Liver (tissue), 3 donors: Measurements from ENCODE around the gene TACC2.

Experiments
- EGR1 ChIP-seq, 2 donors: IDR thresholded peaks; 2 replicates each; pipeline ENCODE4 v1.6.1; 2016 to 2018; ENCODE audit warnings: antibody characterized with exemption in 2 of 2, low read depth in 2 of 2
- FOXA1 ChIP-seq: IDR thresholded peaks from 2 replicates; pipeline ENCODE4 v1.6.1; 2016; ENCODE audit warnings: antibody characterized with exemption
- GABPA ChIP-seq, 2 donors: IDR thresholded peaks in 1 of 2; conservative IDR thresholded peaks in 1 of 2; 2 replicates each; pipeline ENCODE4 v1.6.1; 2016; ENCODE audit warnings: antibody characterized with exemption in 2 of 2, mild to moderate bottlenecking in 1 of 2, moderate library complexity in 1 of 2
- JUND ChIP-seq, 2 donors: IDR thresholded peaks; 2 replicates each; pipeline ENCODE4 v1.6.1; 2016; ENCODE audit warnings: antibody characterized with exemption in 2 of 2
- RAD21 ChIP-seq, 2 donors: IDR thresholded peaks; 2 replicates each; pipeline ENCODE4 v1.6.1; 2016; ENCODE audit warnings: antibody characterized with exemption in 2 of 2, mild to moderate bottlenecking in 2 of 2
- RXRA ChIP-seq, 2 donors: IDR thresholded peaks; 2 replicates each; pipeline ENCODE4 v1.6.1; 2017 to 2018; ENCODE audit warnings: antibody characterized with exemption in 2 of 2, mild to moderate bottlenecking in 1 of 2
- SP1 ChIP-seq: IDR thresholded peaks from 2 replicates; pipeline ENCODE4 v1.6.1; 2018; ENCODE audit warnings: antibody characterized with exemption, mild to moderate bottlenecking
- TAF1 ChIP-seq: conservative IDR thresholded peaks from 2 replicates; pipeline ENCODE4 v1.6.1; 2016; ENCODE audit warnings: antibody characterized with exemption, mild to moderate bottlenecking
- YY1 ChIP-seq: IDR thresholded peaks from 2 replicates; pipeline ENCODE4 v1.6.1; 2016; ENCODE audit warnings: antibody characterized with exemption, mild to moderate bottlenecking
- TF ChIP-seq, protein P1 (sequence below): fragments of 150-350 bp; IDR thresholded peaks from 2 replicates; pipeline ENCODE4 v1.5.1; 2017; ENCODE audit warnings: improper control_type of control experiment, low read depth, low read length; ENCODE audit not compliant: missing input control
- TF ChIP-seq, protein P2 (sequence below): IDR thresholded peaks from 2 replicates; pipeline ENCODE4 v1.6.1; 2016; ENCODE audit warnings: antibody characterized with exemption, mild to moderate bottlenecking
- TF ChIP-seq, protein P3 (sequence below): IDR thresholded peaks from 2 replicates; pipeline ENCODE4 v1.6.1; 2016; ENCODE audit warnings: antibody characterized with exemption
- TF ChIP-seq, protein P4 (sequence below): IDR thresholded peaks from 2 replicates; pipeline ENCODE4 v1.6.1; 2016; ENCODE audit warnings: antibody characterized with exemption
- TF ChIP-seq, protein P5 (sequence below): IDR thresholded peaks from 2 replicates; pipeline ENCODE4 v1.6.1; 2016; ENCODE audit warnings: antibody characterized with exemption
- donor health status: healthy.
- donor health status: healthy.

DNA sequence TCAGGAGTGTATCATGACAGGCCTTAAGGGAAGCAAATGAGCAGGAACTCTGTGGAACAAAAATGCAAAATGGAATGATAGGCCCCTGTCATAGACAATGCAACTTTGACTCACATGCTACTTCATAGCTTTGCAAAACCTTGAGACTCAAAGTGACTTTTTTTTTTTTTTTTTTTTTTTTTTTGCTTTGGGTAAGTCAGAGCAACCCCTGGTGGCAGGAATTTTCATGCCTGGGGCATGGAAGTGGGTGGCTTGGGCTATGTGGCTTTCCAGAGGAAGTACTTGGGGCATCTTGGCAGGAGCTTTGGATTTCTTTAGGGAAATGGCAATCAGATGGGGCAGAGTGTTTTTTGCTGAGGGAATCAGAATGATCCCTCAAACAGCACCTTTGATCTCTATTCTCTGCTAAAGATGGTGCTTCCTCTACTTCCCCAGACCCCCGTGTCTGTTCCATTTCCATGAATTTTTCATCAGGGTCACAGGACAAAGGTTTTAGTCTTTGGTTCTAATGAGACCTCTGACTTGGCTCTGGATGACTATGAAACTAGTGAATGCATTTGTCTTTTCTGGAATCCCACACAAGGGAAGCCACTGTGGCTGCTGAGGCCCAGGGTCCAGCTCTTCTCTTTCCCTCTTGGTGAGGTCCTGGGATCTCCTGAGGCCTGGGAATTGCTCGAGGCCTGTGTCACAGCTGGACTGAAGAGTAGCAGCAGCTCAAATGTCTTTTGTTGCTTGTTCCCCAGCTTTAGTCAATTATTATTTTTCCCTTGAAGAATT lies 62.8 kb downstream of the TACC2 start:
- TF ChIP-seq JUND (IDR thresholded peaks at IDR 0.05) (no peak), YY1 (no peak), TAF1 (no peak), SP1 (no peak), RAD21 (IDR thresholded peaks at IDR 0.05) (peak; percentile 75 to 79), GABPA (IDR thresholded peaks at IDR 0.05 in 1 of 2, conservative IDR thresholded peaks at IDR 0.05 in 1 of 2) (no peak), EGR1 (IDR thresholded peaks at IDR 0.05; ENCODE audit: low read depth in 2 of 2) (no peak), FOXA1 (no peak), RXRA (IDR thresholded peaks at IDR 0.05) (no peak)
- TF ChIP-seq, protein P1, sequence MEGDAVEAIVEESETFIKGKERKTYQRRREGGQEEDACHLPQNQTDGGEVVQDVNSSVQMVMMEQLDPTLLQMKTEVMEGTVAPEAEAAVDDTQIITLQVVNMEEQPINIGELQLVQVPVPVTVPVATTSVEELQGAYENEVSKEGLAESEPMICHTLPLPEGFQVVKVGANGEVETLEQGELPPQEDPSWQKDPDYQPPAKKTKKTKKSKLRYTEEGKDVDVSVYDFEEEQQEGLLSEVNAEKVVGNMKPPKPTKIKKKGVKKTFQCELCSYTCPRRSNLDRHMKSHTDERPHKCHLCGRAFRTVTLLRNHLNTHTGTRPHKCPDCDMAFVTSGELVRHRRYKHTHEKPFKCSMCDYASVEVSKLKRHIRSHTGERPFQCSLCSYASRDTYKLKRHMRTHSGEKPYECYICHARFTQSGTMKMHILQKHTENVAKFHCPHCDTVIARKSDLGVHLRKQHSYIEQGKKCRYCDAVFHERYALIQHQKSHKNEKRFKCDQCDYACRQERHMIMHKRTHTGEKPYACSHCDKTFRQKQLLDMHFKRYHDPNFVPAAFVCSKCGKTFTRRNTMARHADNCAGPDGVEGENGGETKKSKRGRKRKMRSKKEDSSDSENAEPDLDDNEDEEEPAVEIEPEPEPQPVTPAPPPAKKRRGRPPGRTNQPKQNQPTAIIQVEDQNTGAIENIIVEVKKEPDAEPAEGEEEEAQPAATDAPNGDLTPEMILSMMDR, result peak; percentile 69
- TF ChIP-seq, protein P2, sequence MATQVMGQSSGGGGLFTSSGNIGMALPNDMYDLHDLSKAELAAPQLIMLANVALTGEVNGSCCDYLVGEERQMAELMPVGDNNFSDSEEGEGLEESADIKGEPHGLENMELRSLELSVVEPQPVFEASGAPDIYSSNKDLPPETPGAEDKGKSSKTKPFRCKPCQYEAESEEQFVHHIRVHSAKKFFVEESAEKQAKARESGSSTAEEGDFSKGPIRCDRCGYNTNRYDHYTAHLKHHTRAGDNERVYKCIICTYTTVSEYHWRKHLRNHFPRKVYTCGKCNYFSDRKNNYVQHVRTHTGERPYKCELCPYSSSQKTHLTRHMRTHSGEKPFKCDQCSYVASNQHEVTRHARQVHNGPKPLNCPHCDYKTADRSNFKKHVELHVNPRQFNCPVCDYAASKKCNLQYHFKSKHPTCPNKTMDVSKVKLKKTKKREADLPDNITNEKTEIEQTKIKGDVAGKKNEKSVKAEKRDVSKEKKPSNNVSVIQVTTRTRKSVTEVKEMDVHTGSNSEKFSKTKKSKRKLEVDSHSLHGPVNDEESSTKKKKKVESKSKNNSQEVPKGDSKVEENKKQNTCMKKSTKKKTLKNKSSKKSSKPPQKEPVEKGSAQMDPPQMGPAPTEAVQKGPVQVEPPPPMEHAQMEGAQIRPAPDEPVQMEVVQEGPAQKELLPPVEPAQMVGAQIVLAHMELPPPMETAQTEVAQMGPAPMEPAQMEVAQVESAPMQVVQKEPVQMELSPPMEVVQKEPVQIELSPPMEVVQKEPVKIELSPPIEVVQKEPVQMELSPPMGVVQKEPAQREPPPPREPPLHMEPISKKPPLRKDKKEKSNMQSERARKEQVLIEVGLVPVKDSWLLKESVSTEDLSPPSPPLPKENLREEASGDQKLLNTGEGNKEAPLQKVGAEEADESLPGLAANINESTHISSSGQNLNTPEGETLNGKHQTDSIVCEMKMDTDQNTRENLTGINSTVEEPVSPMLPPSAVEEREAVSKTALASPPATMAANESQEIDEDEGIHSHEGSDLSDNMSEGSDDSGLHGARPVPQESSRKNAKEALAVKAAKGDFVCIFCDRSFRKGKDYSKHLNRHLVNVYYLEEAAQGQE, result no peak
- TF ChIP-seq, protein P3, sequence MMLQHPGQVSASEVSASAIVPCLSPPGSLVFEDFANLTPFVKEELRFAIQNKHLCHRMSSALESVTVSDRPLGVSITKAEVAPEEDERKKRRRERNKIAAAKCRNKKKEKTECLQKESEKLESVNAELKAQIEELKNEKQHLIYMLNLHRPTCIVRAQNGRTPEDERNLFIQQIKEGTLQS, result no peak
- TF ChIP-seq, protein P4, sequence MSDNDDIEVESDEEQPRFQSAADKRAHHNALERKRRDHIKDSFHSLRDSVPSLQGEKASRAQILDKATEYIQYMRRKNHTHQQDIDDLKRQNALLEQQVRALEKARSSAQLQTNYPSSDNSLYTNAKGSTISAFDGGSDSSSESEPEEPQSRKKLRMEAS, result no peak
- TF ChIP-seq, protein P5, sequence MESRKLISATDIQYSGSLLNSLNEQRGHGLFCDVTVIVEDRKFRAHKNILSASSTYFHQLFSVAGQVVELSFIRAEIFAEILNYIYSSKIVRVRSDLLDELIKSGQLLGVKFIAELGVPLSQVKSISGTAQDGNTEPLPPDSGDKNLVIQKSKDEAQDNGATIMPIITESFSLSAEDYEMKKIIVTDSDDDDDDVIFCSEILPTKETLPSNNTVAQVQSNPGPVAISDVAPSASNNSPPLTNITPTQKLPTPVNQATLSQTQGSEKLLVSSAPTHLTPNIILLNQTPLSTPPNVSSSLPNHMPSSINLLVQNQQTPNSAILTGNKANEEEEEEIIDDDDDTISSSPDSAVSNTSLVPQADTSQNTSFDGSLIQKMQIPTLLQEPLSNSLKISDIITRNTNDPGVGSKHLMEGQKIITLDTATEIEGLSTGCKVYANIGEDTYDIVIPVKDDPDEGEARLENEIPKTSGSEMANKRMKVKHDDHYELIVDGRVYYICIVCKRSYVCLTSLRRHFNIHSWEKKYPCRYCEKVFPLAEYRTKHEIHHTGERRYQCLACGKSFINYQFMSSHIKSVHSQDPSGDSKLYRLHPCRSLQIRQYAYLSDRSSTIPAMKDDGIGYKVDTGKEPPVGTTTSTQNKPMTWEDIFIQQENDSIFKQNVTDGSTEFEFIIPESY, result no peak
